SK-N-MC (cell line): ENCODE measurements around the gene ADAMTSL3.

Experiments
- EZH2 ChIP-seq: fragments of 200-600 bp; sonication (generic); IDR thresholded peaks from one replicate; pipeline ENCODE4 v1.6.1; 2017; ENCODE audit warnings: antibody characterized with exemption
- FOXP2 ChIP-seq: optimal IDR thresholded peaks from 2 replicates; pipeline ENCODE3; 2011; ENCODE audit warnings: mild to moderate bottlenecking, moderate library complexity; ENCODE audit not compliant: insufficient read depth; ENCODE audit errors: extremely low read length, control extremely low read depth
- POLR2AphosphoS5 ChIP-seq: IDR thresholded peaks from 2 replicates; pipeline ENCODE4 v1.6.1; 2012; ENCODE audit warnings: mild to moderate bottlenecking, low read depth, low read length, borderline replicate concordance

DNA sequence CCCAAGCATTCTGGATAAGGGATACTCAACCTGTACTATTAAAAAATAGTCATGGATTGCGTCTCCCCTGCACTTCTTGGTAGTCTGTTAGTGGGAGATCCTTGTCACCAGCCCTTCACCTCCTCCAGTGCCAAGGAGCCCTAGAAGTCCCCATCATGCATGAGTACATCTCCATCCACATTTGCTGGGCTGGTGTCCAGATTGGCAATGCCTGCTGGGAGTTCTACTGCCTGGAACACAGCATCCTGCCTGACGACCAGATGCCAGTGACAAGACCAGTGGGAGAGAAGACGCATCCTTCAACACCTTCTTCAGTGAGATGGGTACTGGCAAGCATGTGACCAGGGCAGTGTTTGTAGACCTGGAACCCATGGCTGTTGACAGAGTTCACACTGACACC lies 85.7 kb downstream of the ADAMTSL3 start:
- no peak for TF ChIP-seq POLR2AphosphoS5
- no peak for TF ChIP-seq FOXP2
- no peak for TF ChIP-seq EZH2
